SK-N-SH (cell line): ENCODE measurements around the gene ACAD11. TPM values are rescaled to one million over a fixed set of nuclear protein-coding genes. Genes with fewer than 3 reads are reported as not detected.

Experiments
- CTCF ChIA-PET: fragments of 300-600, 350-600 bp; formaldehyde crosslinking; extraction: SDS; loops from one replicate; lab custom pipeline; 2021; lab: Yijun Ruan, JAX
- POLR2A ChIA-PET: fragments of 350-600 bp; sonication (Branson Sonifier 250); formaldehyde crosslinking; extraction: SDS; loops from one replicate; lab custom pipeline; 2020; ENCODE audit warnings: antibody characterized with exemption, inconsistent platforms; lab: Yijun Ruan, JAX
- DNase-seq: peaks from one replicate; pipeline ENCODE4 v3.0.0; 2012
- H2AFZ ChIP-seq: fragments of 200-600 bp; sonication (generic); 2 replicates; pipeline ENCODE4 v1.8.1; 2016; ENCODE audit warnings: antibody characterized with exemption, mild to moderate bottlenecking, low read depth
- H3F3A ChIP-seq: fragments of 200-600 bp; sonication (generic); replicated peaks from 2 replicates; pipeline ENCODE3; 2016; ENCODE audit warnings: antibody characterized with exemption, mild to moderate bottlenecking; ENCODE audit not compliant: insufficient read depth
- H3K27ac ChIP-seq, 2 experiments: fragments of 200-500 bp in 1 of 2; fragments of 200-600 bp in 1 of 2; sonication (Bioruptor generic) in 1 of 2; sonication (generic), shearing (Covaris generic) in 1 of 2; 2 replicates each; pipeline versions ENCODE4 v1.5.1 to v1.6.1; 2014 to 2016; ENCODE audit warnings: low read depth in 2 of 2, inconsistent platforms in 1 of 2, low read length in 1 of 2, mild to moderate bottlenecking in 1 of 2, mixed read lengths in 1 of 2
- H3K27me3 ChIP-seq: fragments of 200-600 bp; sonication (generic), shearing (Covaris generic); 2 replicates; pipeline ENCODE4 v1.6.1; 2016; ENCODE audit warnings: mixed run types; ENCODE audit not compliant: insufficient read depth
- H3K36me3 ChIP-seq, 2 experiments: fragments of 200-500 bp in 1 of 2; fragments of 200-600 bp in 1 of 2; sonication (Bioruptor generic) in 1 of 2; sonication (generic) in 1 of 2; replicated peaks in 1 of 2; 2 replicates each; pipeline versions ENCODE3 to v1.5.1; 2014 to 2016; ENCODE audit warnings: low read length in 1 of 2, mild to moderate bottlenecking in 1 of 2; ENCODE audit not compliant: insufficient read depth in 2 of 2, control insufficient read depth in 1 of 2
- H3K4me1 ChIP-seq, 2 experiments: fragments of 200-500 bp in 1 of 2; fragments of 200-600 bp in 1 of 2; sonication (Bioruptor generic) in 1 of 2; sonication (generic), shearing (Covaris generic) in 1 of 2; 2 replicates each; pipeline versions ENCODE4 v1.5.1 to v1.6.1; 2014 to 2016; ENCODE audit warnings: low read depth in 1 of 2, low read length in 1 of 2, mixed run types in 1 of 2; ENCODE audit not compliant: insufficient read depth in 2 of 2, control insufficient read depth in 1 of 2
- H3K4me2 ChIP-seq: fragments of 200-600 bp; sonication (generic), shearing (Covaris generic); 2 replicates; pipeline ENCODE4 v1.6.1; 2017; ENCODE audit warnings: mixed run types
- H3K4me3 ChIP-seq, 2 experiments: fragments of 200-500 bp in 1 of 2; fragments of 200-600 bp in 1 of 2; sonication (Bioruptor generic) in 1 of 2; sonication (generic), shearing (Covaris generic) in 1 of 2; 2 replicates each; pipeline versions ENCODE4 v1.5.1 to v1.8.1; 2014 to 2016; ENCODE audit warnings: low read depth in 2 of 2, inconsistent platforms in 1 of 2, low read length in 1 of 2, mild to moderate bottlenecking in 1 of 2, mixed read lengths in 1 of 2, moderate library complexity in 1 of 2
- H3K79me2 ChIP-seq: fragments of 200-600 bp; sonication (generic); 2 replicates; pipeline ENCODE4 v1.8.1; 2017; ENCODE audit warnings: mild to moderate bottlenecking; ENCODE audit not compliant: insufficient read depth
- H3K9ac ChIP-seq: fragments of 200-600 bp; sonication (generic); 2 replicates; pipeline ENCODE4 v1.6.1; 2017; ENCODE audit warnings: mixed run types
- H3K9me2 ChIP-seq: fragments of 200-600 bp; sonication (generic); 2 replicates; pipeline ENCODE4 v1.6.1; 2017; ENCODE audit warnings: mixed run types
- H3K9me3 ChIP-seq: fragments of 200-600 bp; sonication (generic); 2 replicates; pipeline ENCODE4 v1.6.1; 2017; ENCODE audit warnings: mixed run types, mild to moderate bottlenecking, moderate library complexity
- H4K20me1 ChIP-seq: fragments of 200-600 bp; sonication (generic); 2 replicates; pipeline ENCODE4 v1.6.1; 2017; ENCODE audit warnings: mild to moderate bottlenecking, mixed run types; ENCODE audit not compliant: insufficient read depth
- CHD2 ChIP-seq: fragments of 150-350 bp; IDR thresholded peaks from 2 replicates; pipeline ENCODE4 v1.6.1; 2018; ENCODE audit warnings: low read length; ENCODE audit not compliant: partially characterized antibody
- ELF1 ChIP-seq: IDR thresholded peaks from 2 replicates; pipeline ENCODE4 v1.4.0; 2012
- FOSL2 ChIP-seq: IDR thresholded peaks from 2 replicates; pipeline ENCODE4 v1.4.0; 2012; ENCODE audit warnings: low read depth, mild to moderate bottlenecking, moderate library complexity, borderline replicate concordance
- FOXM1 ChIP-seq: IDR thresholded peaks from 2 replicates; pipeline ENCODE4 v1.4.0; 2012; ENCODE audit warnings: low read depth, mild to moderate bottlenecking
- GATA2 ChIP-seq: sonication (generic); formaldehyde crosslinking; IDR thresholded peaks from 2 replicates; pipeline ENCODE4 v1.5.0; 2020; ENCODE audit warnings: mild to moderate bottlenecking, missing genetic modification reagents
- MXI1 ChIP-seq: IDR thresholded peaks from 2 replicates; pipeline ENCODE4 v1.6.1; 2012; ENCODE audit warnings: mild to moderate bottlenecking, low read depth, low read length, improper control_type of control experiment
- POLR2AphosphoS5 ChIP-seq: IDR thresholded peaks from 2 replicates; pipeline ENCODE4 v1.6.1; 2012; ENCODE audit warnings: low read depth, low read length
- RAD21 ChIP-seq: IDR thresholded peaks from 2 replicates; pipeline ENCODE4 v1.6.1; 2012; ENCODE audit warnings: mild to moderate bottlenecking, low read length
- REST ChIP-seq: IDR thresholded peaks from 2 replicates; pipeline ENCODE4 v1.6.1; 2012; ENCODE audit warnings: mild to moderate bottlenecking, low read depth, low read length, moderate library complexity
- SIN3A ChIP-seq: IDR thresholded peaks from 2 replicates; pipeline ENCODE4 v1.6.1; 2012; ENCODE audit warnings: low read depth, mild to moderate bottlenecking, low read length, moderate library complexity, borderline replicate concordance
- SMC3 ChIP-seq: IDR thresholded peaks from 2 replicates; pipeline ENCODE4 v1.6.1; 2012; ENCODE audit warnings: low read depth, low read length, improper control_type of control experiment
- TAF1 ChIP-seq: IDR thresholded peaks from 2 replicates; pipeline ENCODE4 v1.6.1; 2012; ENCODE audit warnings: low read depth, mild to moderate bottlenecking, low read length, moderate library complexity, borderline replicate concordance
- TCF12 ChIP-seq: IDR thresholded peaks from 2 replicates; pipeline ENCODE4 v1.4.0; 2012
- WGBS: methylation state at CpG from one replicate; pipeline ENCODE4 v1.1.6; 2017; ENCODE audit warnings: low lambda C conversion rate; 5-methylcytosine and 5-hydroxymethylcytosine counted together
- polyA plus RNA-seq, 3 experiments: library from polyadenylated mRNA; depleted of rRNA; stranded (reverse); fragments of >200 nt; gene quantifications; 2 replicates each; pipeline ENCODE4 v1.2.3, GENCODE V29; 2012
- TF ChIP-seq, protein P1 (sequence below): fragments of 150-350 bp; IDR thresholded peaks from 2 replicates; pipeline ENCODE4 v1.6.1; 2017; ENCODE audit warnings: antibody characterized with exemption, low read length, low read depth, borderline replicate concordance
- TF ChIP-seq, protein P2 (sequence below): IDR thresholded peaks from 2 replicates; pipeline ENCODE4; 2012

Gene ACAD11
- polyA plus RNA-seq, 1 of the 3 experiments (the other 2 are of a cell fraction), result 16.3 TPM

- H3K79me2 ChIP-seq, result 0 out of 2 replicates have a peak, but pooled peaks cover 4% of the 10 kb centered on the region
- H3K4me1 ChIP-seq, result peaks cover 2 to 22% of the 10 kb centered on the region in 2 experiments; a peak in 3 of 4 replicates
- peaks cover 43 to 53% of the 10 kb centered on the region in 2 experiments for H3K36me3 ChIP-seq
- TF ChIP-seq GATA2 (CRISPR knock-in tag) (no peak), RAD21 (no peak), CHD2 (no peak), TAF1 (no peak)
- TF ChIP-seq, protein P1, sequence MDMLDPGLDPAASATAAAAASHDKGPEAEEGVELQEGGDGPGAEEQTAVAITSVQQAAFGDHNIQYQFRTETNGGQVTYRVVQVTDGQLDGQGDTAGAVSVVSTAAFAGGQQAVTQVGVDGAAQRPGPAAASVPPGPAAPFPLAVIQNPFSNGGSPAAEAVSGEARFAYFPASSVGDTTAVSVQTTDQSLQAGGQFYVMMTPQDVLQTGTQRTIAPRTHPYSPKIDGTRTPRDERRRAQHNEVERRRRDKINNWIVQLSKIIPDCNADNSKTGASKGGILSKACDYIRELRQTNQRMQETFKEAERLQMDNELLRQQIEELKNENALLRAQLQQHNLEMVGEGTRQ, result no peak
- no peak overlapping the region for H3K4me3 ChIP-seq
- no peaks in the 10 kb centered on the region for H3K27me3 ChIP-seq
- 96% methylated on average over 3 of the region's 3 CpGs for WGBS
- no peak overlapping the region for H3K27ac ChIP-seq
- no peaks in the 10 kb centered on the region for H3K9me3 ChIP-seq
- no peak for DNase-seq
- H3K9me2 ChIP-seq, result no peaks in the 10 kb centered on the region
- POLR2A ChIA-PET, result no interaction called here
- no peak overlapping the region for H3K4me2 ChIP-seq
- no peaks in the 10 kb centered on the region for H4K20me1 ChIP-seq
- CTCF ChIA-PET, result interaction anchor here (1.2 kb wide), 2 partner anchors 13 to 103 kb away, joined by 3 to 7 read pairs; no protein-coding TSS in a partner anchor
- no peak overlapping the region for H2AFZ ChIP-seq
- peaks cover 37% of the 10 kb centered on the region for H3F3A ChIP-seq
- no peak overlapping the region for H3K9ac ChIP-seq
Observed at GRCh38 chr3:132539681-132540080, 119.9 kb downstream of the ACAD11 start.

DNA sequence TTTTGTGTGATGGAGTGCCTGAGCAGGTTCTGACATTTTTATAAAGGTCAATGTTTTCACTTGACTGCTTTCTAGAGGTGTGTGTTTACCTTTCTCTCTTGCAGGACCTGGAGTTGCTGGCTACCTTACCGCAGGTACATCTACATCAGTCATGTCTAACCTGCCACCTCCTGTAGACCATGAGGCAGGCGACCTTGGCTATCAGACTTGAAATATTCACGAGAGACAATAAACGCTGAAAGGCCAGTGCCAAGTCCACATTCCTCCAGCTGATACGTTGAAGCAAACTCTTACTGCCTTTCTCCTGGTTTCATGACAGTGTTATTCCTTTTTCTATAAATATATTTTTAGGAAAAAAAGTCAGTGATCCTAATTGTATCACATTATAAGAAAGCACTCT is 121.5 kb downstream of the ACAD11 start:
- H3K4me2 ChIP-seq, result no peak overlapping the region
- H3F3A ChIP-seq, result peaks cover 27% of the 10 kb centered on the region
- H3K36me3 ChIP-seq, result peaks cover 50 to 56% of the 10 kb centered on the region in 2 experiments
- DNase-seq, result no peak
- no peak overlapping the region for H3K4me3 ChIP-seq
- TF ChIP-seq FOXM1 (no peak), TCF12 (no peak), FOSL2 (no peak), REST (no peak), SMC3 (no peak), ELF1 (no peak), MXI1 (no peak), GATA2 (CRISPR knock-in tag) (no peak), SIN3A (no peak), POLR2AphosphoS5 (no peak)
- TF ChIP-seq, protein P2, sequence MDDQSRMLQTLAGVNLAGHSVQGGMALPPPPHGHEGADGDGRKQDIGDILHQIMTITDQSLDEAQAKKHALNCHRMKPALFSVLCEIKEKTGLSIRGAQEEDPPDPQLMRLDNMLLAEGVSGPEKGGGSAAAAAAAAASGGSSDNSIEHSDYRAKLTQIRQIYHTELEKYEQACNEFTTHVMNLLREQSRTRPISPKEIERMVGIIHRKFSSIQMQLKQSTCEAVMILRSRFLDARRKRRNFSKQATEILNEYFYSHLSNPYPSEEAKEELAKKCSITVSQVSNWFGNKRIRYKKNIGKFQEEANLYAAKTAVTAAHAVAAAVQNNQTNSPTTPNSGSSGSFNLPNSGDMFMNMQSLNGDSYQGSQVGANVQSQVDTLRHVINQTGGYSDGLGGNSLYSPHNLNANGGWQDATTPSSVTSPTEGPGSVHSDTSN, result no peak
- WGBS, result 89% methylated on average over 5 of the region's 5 CpGs
- no peaks in the 10 kb centered on the region for H4K20me1 ChIP-seq
- POLR2A ChIA-PET, result no interaction called here
- H3K27me3 ChIP-seq, result no peaks in the 10 kb centered on the region
- H3K27ac ChIP-seq, result no peak overlapping the region
- H3K4me1 ChIP-seq, result peaks cover 0 to 14% of the 10 kb centered on the region in 2 experiments; a peak in 2 of 4 replicates
- H3K79me2 ChIP-seq, result 0 out of 2 replicates have a peak, but pooled peaks cover 4% of the 10 kb centered on the region
- H2AFZ ChIP-seq, result no peak overlapping the region
- H3K9me2 ChIP-seq, result no peaks in the 10 kb centered on the region
- H3K9me3 ChIP-seq, result no peaks in the 10 kb centered on the region
- no peak overlapping the region for H3K9ac ChIP-seq
- CTCF ChIA-PET, result interaction anchor here (0.7 to 6.6 kb wide), 6 partner anchors 11 to 107 kb away, joined by 3 to 121 read pairs (median 3); no protein-coding TSS in a partner anchor
